Measurements from ENCODE around the gene PPP1R3D. TPM values are rescaled to one million over a fixed set of nuclear protein-coding genes. Genes with fewer than 3 reads are reported as not detected.

The PPP1R3D gene
- total and polyA plus RNA-seq, 2 of the 13 experiments (the other 11 are each of a cell fraction or from before 2014, with no cell fraction given) = 1.2 to 3.7 TPM

DNA sequence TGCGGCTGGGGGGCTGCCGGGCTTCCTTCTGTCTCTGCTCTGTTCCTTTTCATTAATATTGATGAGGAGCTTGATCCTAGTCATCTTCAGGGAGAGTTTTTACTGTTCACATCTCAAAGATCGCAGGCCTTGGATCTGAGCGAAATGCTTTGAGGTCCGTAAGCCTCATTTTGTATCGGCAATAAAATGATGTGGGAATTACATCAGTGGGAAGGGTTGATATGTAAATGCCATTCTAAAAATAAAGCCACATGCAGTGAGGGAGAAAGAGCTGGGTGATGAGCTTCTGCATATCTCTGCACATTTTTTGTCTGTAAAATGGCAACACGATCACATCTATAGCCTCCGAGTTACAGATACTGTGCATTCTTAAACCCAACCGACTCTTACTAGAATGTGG is 43.0 kb upstream of the PPP1R3D start:
- WGBS (ENCODE audit: low lambda C conversion rate) = 56% methylated on average over 9 of the region's 9 CpGs
- no TSS peak for BruUV-seq (replicated peaks)
- POLR2A ChIA-PET = no interaction called here
- no peaks in the 10 kb centered on the region for H3K9me3 ChIP-seq (ENCODE audit: low read length)
- no peak for DNase-seq (ENCODE audit: low spot score)
- H4K20me1 ChIP-seq (ENCODE audit: insufficient read depth, low read length) = no peaks in the 10 kb centered on the region
- H3K4me2 ChIP-seq (ENCODE audit: low read depth, low read length) = no peak overlapping the region
- ATAC-seq = no peak
- no peak overlapping the region for H3K27ac ChIP-seq (ENCODE audit: extremely low read length, insufficient read depth, low read length)
- no peak for FAIRE-seq
- intact Hi-C loops (cut with micrococcal nuclease; ENCODE audit: unreplicated experiment) = no loop called here
- CTCF ChIA-PET (ENCODE audit: low intra/inter-chr PET ratio, low total read pairs) = no interaction called here
- no peak overlapping the region for H3K4me3 ChIP-seq (replicated peaks in 1 of 3; ENCODE audit: insufficient read depth in 1 of 3, low read depth in 2 of 3, low read length in 3 of 3)
- no peaks in the 10 kb centered on the region for H3K27me3 ChIP-seq (ENCODE audit: control insufficient read depth in 1 of 2, insufficient read depth in 2 of 2, low read length in 2 of 2)
- H3K9ac ChIP-seq (ENCODE audit: insufficient read depth, low read depth, low read length) = no peak overlapping the region
- no peaks in the 10 kb centered on the region for H3K79me2 ChIP-seq (ENCODE audit: insufficient read depth, low read length)
- H3K4me1 ChIP-seq (ENCODE audit: insufficient read depth, low read length) = no peaks in the 10 kb centered on the region
- H2AFZ ChIP-seq (ENCODE audit: low read length) = no peak overlapping the region
- H3K36me3 ChIP-seq (replicated peaks in 1 of 2; ENCODE audit: control insufficient read depth in 1 of 2, insufficient read depth in 2 of 2, low read length in 2 of 2) = no peaks in the 10 kb centered on the region
- in situ Hi-C loops (cut with HindIII; ENCODE audit: extremely low pct_ligation_motif_present, low pct_unique_long_range_greater_than_20kb) = no loop called here
- TF ChIP-seq ZNF552 (CRISPR knock-in tag; IDR thresholded peaks at IDR 0.05; ENCODE audit: borderline replicate concordance) (no peak), HMGXB3 (CRISPR knock-in tag; IDR thresholded peaks at IDR 0.05; ENCODE audit: borderline replicate concordance) (no peak)
- TF ChIP-seq, protein P1, sequence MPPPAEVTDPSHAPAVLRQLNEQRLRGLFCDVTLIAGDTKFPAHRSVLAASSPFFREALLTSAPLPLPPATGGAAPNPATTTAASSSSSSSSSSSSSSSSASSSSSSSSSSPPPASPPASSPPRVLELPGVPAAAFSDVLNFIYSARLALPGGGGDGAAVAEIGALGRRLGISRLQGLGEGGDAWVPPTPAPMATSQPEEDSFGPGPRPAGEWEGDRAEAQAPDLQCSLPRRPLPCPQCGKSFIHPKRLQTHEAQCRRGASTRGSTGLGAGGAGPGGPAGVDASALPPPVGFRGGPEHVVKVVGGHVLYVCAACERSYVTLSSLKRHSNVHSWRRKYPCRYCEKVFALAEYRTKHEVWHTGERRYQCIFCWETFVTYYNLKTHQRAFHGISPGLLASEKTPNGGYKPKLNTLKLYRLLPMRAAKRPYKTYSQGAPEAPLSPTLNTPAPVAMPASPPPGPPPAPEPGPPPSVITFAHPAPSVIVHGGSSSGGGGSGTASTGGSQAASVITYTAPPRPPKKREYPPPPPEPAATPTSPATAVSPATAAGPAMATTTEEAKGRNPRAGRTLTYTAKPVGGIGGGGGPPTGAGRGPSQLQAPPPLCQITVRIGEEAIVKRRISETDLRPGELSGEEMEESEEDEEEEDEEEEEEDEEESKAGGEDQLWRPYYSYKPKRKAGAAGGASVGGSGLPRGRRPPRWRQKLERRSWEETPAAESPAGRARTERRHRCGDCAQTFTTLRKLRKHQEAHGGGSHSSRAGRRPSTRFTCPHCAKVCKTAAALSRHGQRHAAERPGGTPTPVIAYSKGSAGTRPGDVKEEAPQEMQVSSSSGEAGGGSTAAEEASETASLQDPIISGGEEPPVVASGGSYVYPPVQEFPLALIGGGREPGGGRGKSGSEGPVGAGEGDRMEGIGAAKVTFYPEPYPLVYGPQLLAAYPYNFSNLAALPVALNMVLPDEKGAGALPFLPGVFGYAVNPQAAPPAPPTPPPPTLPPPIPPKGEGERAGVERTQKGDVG (CRISPR knock-in tag; IDR thresholded peaks at IDR 0.05; ENCODE audit: borderline replicate concordance) = no peak
- TF ChIP-seq, protein P2, sequence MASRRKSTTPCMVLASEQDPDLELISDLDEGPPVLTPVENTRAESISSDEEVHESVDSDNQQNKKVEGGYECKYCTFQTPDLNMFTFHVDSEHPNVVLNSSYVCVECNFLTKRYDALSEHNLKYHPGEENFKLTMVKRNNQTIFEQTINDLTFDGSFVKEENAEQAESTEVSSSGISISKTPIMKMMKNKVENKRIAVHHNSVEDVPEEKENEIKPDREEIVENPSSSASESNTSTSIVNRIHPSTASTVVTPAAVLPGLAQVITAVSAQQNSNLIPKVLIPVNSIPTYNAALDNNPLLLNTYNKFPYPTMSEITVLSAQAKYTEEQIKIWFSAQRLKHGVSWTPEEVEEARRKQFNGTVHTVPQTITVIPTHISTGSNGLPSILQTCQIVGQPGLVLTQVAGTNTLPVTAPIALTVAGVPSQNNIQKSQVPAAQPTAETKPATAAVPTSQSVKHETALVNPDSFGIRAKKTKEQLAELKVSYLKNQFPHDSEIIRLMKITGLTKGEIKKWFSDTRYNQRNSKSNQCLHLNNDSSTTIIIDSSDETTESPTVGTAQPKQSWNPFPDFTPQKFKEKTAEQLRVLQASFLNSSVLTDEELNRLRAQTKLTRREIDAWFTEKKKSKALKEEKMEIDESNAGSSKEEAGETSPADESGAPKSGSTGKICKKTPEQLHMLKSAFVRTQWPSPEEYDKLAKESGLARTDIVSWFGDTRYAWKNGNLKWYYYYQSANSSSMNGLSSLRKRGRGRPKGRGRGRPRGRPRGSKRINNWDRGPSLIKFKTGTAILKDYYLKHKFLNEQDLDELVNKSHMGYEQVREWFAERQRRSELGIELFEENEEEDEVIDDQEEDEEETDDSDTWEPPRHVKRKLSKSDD (CRISPR knock-in tag; IDR thresholded peaks at IDR 0.05; ENCODE audit: low read depth) = no peak

Data from HepG2 (cell line).